Sigmoid colon (tissue), 7 donors: Measurements from ENCODE around the gene MOGAT1. TPM values are rescaled to one million over a fixed set of nuclear protein-coding genes. Genes with fewer than 3 reads are reported as not detected.

Source experiments
- DNase-seq: peaks from one replicate; pipeline ENCODE4 v3.0.0-alpha.2; 2019
- H3K27ac ChIP-seq, 4 donors: fragments of 200-600 bp; sonication (generic); one replicate each; pipeline ENCODE4 v1.5.1; 2016 to 2019; ENCODE audit warnings: mild to moderate bottlenecking in 1 of 4
- H3K27me3 ChIP-seq, 3 donors: fragments of 200-600 bp; sonication (generic); one replicate each; pipeline ENCODE4 v1.5.1; 2019; ENCODE audit warnings: mild to moderate bottlenecking in 1 of 3
- H3K36me3 ChIP-seq, 4 donors: fragments of 200-600 bp; sonication (generic); one replicate each; pipeline ENCODE4 v1.5.1; 2016 to 2019
- H3K4me1 ChIP-seq, 4 donors: fragments of 200-600 bp; sonication (generic); one replicate each; pipeline ENCODE4 v1.5.1; 2017 to 2019
- H3K4me3 ChIP-seq, 4 donors: fragments of 200-600 bp; sonication (generic); one replicate each; pipeline ENCODE4 v1.5.1; 2017 to 2019; ENCODE audit warnings: mild to moderate bottlenecking in 2 of 4, moderate library complexity in 1 of 4
- H3K9me3 ChIP-seq, 4 donors: fragments of 200-600 bp in 3 of 4; sonication (generic) in 3 of 4; one replicate each; pipeline versions ENCODE4 v1.5.1 to v1.6.1; 2013 to 2019
- CTCF ChIP-seq, 4 experiments: fragments of 450-650 bp in 3 of 4; fragments of 200-600 bp in 1 of 4; IDR thresholded peaks; one replicate each; pipeline ENCODE4 v1.5.1; 2016 to 2019; ENCODE audit warnings: antibody characterized with exemption in 4 of 4, mild to moderate bottlenecking in 3 of 4, moderate library complexity in 2 of 4
- EP300 ChIP-seq, 4 donors: sonication (generic); formaldehyde crosslinking; IDR thresholded peaks; one replicate each; pipeline ENCODE4 v1.6.1; 2017; ENCODE audit warnings: antibody characterized with exemption in 4 of 4
- POLR2A ChIP-seq, 2 donors: fragments of 450-650 bp; IDR thresholded peaks; one replicate each; pipeline ENCODE4 v1.6.1; 2016; ENCODE audit warnings: antibody characterized with exemption in 2 of 2, mild to moderate bottlenecking in 2 of 2, moderate library complexity in 2 of 2
- POLR2AphosphoS5 ChIP-seq, 4 donors: sonication (generic); formaldehyde crosslinking; IDR thresholded peaks; one replicate each; pipeline ENCODE4 v1.6.1; 2017; ENCODE audit warnings: antibody characterized with exemption in 4 of 4
- WGBS, 2 donors: extraction: QIAGEN DNeasy Blood & Tissue Kit; methylation state at CpG; one replicate each; pipeline ENCODE4 v1.1.7; 2013; 5-methylcytosine and 5-hydroxymethylcytosine counted together
- intact Hi-C: fragments of 100-400 bp; cut with DNase I; formaldehyde crosslinking; loops from one replicate; pipeline ENCODE4 v1.15.1; 2023
- polyA plus RNA-seq, 3 donors: library from polyadenylated mRNA; stranded (reverse); fragments of 200-250 nt; gene quantifications; one replicate each; pipeline ENCODE4 v1.2.3, GENCODE V29; 2013
- total RNA-seq, 4 donors: library from RNA; depleted of rRNA; stranded (reverse); fragments of >200 nt; gene quantifications; one replicate each; pipeline ENCODE4 v1.1.0, GENCODE V29; 2016
- donor health status: healthy with polysubstance abuse.
- donor health status: Bipolar disorder and iron deficiency.
- donor health status: healthy.

Gene MOGAT1
- total and polyA plus RNA-seq, 7 donors, result not detected

GRCh38 chr2:222670191-222671038, 1.0 kb upstream of the MOGAT1 start:
- WGBS, 2 donors, result 75 to 80% methylated on average over 9 of the region's 9 CpGs
- no peak overlapping the region for H3K27ac ChIP-seq
- no peak overlapping the region for H3K4me3 ChIP-seq
- peaks cover 0 to 11% (median 10%) of the 10 kb centered on the region in 4 donors for H3K4me1 ChIP-seq
- H3K36me3 ChIP-seq, result no peaks in the 10 kb centered on the region
- peaks cover 0 to 17% (median 6%) of the 10 kb centered on the region in 3 donors for H3K27me3 ChIP-seq
- intact Hi-C loops, result no loop called here
- TF ChIP-seq POLR2AphosphoS5 (IDR thresholded peaks at IDR 0.05) (no peak), POLR2A (IDR thresholded peaks at IDR 0.05) (no peak), CTCF (IDR thresholded peaks at IDR 0.05) (no peak), EP300 (IDR thresholded peaks at IDR 0.05) (no peak)
- DNase-seq, result no peak
- H3K9me3 ChIP-seq, result no peaks in the 10 kb centered on the region

- intact Hi-C loops, result no loop called here
- 5 to 16% methylated on average over 10 of the region's 10 CpGs for WGBS, 2 donors
- Histone ChIP-seq H3K4me3 (peak overlapping the region in 3 of 4 donors; percentile 40 to 48 (median 47)), H3K9me3 (no peaks in the 10 kb centered on the region), H3K36me3 (no peaks in the 10 kb centered on the region), H3K27me3 (peaks cover 0 to 17% (median 6%) of the 10 kb centered on the region in 3 donors), H3K4me1 (peaks cover 0 to 11% (median 10%) of the 10 kb centered on the region in 4 donors), H3K27ac (no peak overlapping the region)
- TF ChIP-seq EP300 (IDR thresholded peaks at IDR 0.05) (no peak), POLR2A (IDR thresholded peaks at IDR 0.05) (no peak), POLR2AphosphoS5 (IDR thresholded peaks at IDR 0.05) (no peak), CTCF (IDR thresholded peaks at IDR 0.05) (no peak)
- no peak for DNase-seq
Measured at GRCh38 chr2:222672068-222672401, 577 bp downstream of the MOGAT1 start.

GRCh38 chr2:222673273-222673672, 1.8 kb downstream of the MOGAT1 start:
- WGBS, 2 donors, result 62 to 76% methylated on average over 7 of the region's 7 CpGs
- H3K36me3 ChIP-seq, result no peaks in the 10 kb centered on the region
- TF ChIP-seq POLR2AphosphoS5 (IDR thresholded peaks at IDR 0.05), result no peak
- TF ChIP-seq POLR2A (IDR thresholded peaks at IDR 0.05), result no peak
- no peak for TF ChIP-seq EP300 (IDR thresholded peaks at IDR 0.05)
- no peak for TF ChIP-seq CTCF (IDR thresholded peaks at IDR 0.05)
- peaks cover 0 to 17% (median 6%) of the 10 kb centered on the region in 3 donors for H3K27me3 ChIP-seq
- H3K4me3 ChIP-seq, result no peak overlapping the region
- no peak for DNase-seq
- H3K27ac ChIP-seq, result no peak overlapping the region
- H3K9me3 ChIP-seq, result no peaks in the 10 kb centered on the region
- intact Hi-C loops, result no loop called here
- peaks cover 0 to 11% (median 10%) of the 10 kb centered on the region in 4 donors for H3K4me1 ChIP-seq

- TF ChIP-seq POLR2AphosphoS5 (IDR thresholded peaks at IDR 0.05) (no peak), POLR2A (IDR thresholded peaks at IDR 0.05) (no peak), EP300 (IDR thresholded peaks at IDR 0.05) (no peak), CTCF (IDR thresholded peaks at IDR 0.05) (no peak)
- no peak for DNase-seq
- H3K9me3 ChIP-seq, result no peaks in the 10 kb centered on the region
- WGBS, 2 donors, result 87 to 92% methylated on average over 5 of the region's 5 CpGs
- no peaks in the 10 kb centered on the region for H3K36me3 ChIP-seq
- H3K27ac ChIP-seq, result no peak overlapping the region
- peaks cover 0 to 22% (median 6%) of the 10 kb centered on the region in 3 donors for H3K27me3 ChIP-seq
- H3K4me3 ChIP-seq, result no peak overlapping the region
- intact Hi-C loops, result no loop called here
- H3K4me1 ChIP-seq, result peaks cover 0 to 11% (median 10%) of the 10 kb centered on the region in 4 donors
Measured at GRCh38 chr2:222673883-222674282, 2.4 kb downstream of the MOGAT1 start.
